SKM-1 (cell line): Measurements from ENCODE around the gene RAC2.

ENCODE experiments used
- DNase-seq: peaks from one replicate; lab custom pipeline; 2025; ENCODE audit not compliant: unreplicated experiment; lab: John Stamatoyannopoulos, UW

The RAC2 gene

GRCh38 chr22:37192204-37192603, 51.9 kb downstream of the RAC2 start:
- no peak for DNase-seq

GRCh38 chr22:37190262-37190780, 53.7 kb downstream of the RAC2 start:
- DNase-seq, result no peak

- DNase-seq, result no peak
These were observed 55.1 kb downstream of the RAC2 start for GRCh38 chr22:37188901-37189466.

DNA sequence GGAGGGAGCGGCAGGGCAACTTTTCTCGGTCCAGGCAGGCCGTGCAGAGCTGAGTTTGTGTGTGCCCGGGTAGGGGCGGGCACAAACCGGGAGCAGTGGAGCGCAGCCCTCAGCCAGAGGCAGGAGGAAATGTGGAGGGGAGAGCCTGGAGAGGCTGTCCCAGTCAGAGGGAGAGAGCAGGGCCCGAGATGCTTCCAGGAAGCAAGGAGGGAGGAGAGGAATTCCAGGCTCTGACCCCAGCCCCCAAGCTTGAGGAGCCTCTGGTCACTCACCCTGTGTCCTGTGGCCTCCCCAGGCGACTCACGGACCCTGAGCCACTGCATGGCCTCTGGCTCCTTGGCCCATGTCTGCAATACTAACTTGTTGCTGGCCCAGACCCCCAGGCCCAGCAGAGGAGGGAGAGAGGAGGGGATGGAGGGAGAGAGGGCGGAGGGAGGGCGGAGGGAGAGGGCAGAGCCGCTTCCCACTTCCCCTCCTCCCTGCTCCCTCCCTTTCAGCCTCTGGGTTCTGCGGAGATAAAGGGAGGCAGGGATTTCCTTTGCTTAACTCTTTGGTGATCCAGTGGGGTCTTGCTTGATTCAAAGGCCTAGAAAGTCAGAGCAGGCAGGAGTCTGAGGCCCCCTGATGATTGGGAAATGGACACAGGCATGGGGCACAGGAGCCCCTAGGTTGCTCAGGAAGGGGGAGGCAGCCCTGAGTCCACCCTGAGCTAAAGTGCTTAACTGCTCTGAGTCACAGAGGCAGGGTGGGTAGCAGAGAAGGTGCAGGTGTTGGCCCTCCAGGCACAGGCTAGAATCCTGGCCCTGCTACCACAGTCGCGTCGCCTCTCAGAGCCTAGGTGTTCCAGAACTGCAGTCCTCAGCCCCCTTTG, 55.9 kb downstream of the RAC2 start, which contains the start of gene C1QTNF6:
C1QTNF6 (minus strand) TSS at position 357 of the 871 bp plus-strand sequence; CDS start at position 323, 34 bp downstream.
- no peak for DNase-seq

DNA sequence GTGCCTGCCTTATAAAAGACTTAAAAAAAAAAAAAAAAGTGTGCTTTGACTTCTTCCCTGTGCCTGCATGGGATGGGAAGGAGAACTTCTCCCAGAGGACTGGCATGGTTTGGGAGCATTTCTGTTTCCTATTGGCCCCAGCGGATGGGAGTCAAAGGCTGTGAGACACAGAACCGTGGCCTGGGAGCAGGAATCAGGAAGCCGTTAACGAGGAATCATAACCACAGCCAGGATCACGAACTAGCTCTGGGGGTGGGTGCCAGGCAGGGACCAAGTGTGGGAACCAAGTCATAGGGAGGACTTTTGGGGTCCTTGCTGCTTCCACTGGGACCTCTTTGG, 56.5 kb downstream of the RAC2 start:
- DNase-seq, result no peak

GRCh38 chr22:37186997-37187522, 57.0 kb downstream of the RAC2 start:
- no peak for DNase-seq

DNA sequence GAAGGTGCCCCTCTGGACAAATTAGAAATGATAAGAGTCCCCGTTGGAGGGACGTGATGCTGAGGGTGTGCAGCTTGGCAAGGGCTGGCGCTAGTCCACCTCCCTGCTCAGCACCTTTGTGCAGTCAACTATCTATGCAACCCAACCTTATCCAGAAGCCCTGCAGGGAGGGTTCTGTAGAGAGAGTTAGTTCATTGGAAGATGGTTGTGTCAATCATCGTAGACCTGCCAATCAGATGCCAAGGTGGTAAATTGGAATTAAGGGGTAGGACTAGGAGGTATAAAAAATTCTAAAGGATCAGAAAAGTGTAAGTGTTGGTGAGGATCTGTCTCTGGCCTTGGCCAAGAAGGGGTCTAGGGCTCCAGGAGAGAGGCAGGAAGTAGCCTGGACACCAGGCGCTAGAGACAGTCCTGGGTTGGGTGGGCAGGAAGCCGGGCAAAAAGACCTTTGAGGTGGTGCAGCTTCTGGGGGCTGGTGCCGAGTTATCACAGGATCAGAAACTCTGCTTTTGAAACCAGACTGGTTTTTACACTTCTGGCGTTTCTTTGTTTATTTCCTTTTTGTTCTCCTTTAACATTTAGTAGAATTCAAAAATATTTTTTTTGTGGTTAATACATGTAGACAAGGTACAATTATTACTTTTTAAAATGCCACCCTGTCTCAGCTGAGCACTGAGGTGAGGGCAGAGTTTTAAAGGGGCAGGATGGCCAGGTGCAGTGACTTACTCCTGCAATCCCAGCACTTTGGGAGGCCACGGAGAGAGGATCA, 57.7 kb downstream of the RAC2 start:
- DNase-seq, result no peak

DNA sequence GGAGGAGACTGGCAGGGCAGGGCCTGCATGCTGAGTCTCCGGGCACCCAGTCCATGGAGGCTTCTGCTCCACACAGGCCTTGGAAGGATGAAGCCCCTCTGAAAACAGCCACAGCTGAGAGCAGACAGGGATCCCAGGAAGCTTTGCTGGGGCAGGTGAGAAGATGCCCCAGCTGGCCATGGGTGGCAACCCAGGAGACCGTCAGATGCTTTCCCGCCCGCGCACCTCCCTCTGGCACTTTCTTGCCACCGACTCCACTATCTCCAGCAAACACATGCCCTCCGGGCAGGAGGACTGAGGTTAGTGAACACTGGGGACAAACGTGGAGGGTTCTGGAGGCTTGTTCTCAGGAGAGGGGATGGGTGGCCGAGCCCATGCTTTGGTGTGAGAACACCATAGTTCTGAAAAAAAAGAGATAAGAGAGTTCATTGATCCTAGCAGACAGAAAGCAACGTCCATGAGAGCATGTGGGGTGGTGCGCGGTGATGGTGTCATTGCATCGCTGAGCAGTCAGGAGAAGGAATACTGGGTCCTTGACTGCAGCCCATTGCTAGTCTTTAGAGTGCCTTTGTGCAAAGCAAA, 58.3 kb downstream of the RAC2 start:
- no peak for DNase-seq

DNA sequence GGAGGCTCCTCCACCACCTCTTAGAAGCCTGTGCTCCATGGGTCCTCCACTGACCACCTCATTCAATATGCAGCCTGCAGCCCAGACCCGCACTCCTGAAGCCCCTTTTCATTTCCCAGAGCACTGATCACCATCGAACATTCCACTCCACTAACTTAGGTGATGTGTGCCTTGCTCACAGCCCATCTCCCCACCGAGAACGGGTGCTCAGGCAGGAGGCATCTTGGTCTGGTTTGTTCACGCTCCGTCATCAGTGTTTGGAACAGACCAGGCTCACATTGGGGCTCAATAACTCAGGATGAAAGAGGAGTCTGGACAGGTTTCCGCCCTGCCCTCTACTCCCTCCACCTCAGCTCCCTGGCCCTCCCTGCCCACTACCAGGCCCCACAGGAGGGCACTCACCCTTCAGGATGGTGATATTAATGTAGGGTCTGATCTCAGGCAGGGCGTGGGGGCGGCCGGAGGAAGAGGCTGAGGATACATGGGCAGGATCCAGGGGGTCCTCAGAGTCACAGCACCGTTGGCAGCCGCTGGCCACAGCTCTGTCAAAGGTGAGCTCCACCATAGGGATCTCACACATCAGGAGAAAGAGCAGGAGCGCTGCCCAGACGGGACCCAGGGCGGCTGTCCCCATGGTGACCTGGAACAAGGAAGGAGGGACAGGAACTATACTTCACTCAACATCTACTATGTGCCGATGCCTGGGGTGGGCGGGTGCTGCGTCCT, 59.1 kb downstream of the RAC2 start:
- DNase-seq, result no peak

- no peak for DNase-seq
These were observed 59.7 kb downstream of the RAC2 start for GRCh38 chr22:37184380-37184755.

DNA sequence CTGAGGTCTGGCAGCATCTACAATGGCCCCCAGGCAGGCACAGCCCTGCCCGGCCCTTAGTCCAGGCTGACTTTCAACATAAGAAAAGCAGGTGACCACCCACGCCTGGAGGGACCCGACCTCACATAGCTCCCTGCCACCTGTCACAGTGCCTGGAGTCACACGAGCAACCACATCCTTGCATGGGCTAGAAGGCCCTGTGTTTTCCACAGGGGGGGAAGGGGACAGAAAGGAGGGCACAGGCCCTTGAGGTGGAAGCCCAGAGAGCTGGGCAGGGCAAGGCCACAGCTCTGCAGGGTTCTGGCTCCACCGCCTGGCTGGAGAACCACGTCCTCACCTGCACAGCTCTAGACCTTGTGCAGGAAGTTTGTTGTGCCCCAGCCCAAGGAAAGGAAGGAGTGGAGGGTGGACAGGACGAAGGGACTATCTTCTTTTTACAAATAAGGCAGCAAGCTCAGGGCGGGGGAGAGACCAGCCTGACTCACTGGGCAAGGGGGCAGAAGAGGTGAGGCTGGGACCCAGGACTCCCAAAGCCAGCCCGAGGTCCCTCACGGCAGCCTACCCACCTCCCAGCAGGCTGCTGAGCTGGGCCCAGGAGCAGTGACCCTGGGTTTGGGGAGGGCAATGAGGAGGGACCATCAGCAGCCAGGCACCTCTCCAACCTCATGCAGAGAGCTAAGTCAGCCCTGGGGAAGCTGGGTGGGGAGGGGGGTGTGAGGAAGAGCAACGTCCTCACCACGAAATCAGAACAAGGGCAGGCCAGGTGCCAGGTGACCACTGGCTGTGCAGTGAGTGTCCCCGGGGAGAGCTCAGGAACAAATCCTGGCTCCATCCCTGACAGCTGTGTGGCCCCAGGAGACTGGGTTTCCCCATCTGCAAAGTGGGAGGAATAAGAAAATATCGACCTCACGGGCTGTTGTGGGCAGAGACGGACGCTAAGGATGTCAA, 60.4 kb downstream of the RAC2 start:
- no peak for DNase-seq

- no peak for DNase-seq
These were observed 61.2 kb downstream of the RAC2 start for GRCh38 chr22:37182949-37183245.

DNA sequence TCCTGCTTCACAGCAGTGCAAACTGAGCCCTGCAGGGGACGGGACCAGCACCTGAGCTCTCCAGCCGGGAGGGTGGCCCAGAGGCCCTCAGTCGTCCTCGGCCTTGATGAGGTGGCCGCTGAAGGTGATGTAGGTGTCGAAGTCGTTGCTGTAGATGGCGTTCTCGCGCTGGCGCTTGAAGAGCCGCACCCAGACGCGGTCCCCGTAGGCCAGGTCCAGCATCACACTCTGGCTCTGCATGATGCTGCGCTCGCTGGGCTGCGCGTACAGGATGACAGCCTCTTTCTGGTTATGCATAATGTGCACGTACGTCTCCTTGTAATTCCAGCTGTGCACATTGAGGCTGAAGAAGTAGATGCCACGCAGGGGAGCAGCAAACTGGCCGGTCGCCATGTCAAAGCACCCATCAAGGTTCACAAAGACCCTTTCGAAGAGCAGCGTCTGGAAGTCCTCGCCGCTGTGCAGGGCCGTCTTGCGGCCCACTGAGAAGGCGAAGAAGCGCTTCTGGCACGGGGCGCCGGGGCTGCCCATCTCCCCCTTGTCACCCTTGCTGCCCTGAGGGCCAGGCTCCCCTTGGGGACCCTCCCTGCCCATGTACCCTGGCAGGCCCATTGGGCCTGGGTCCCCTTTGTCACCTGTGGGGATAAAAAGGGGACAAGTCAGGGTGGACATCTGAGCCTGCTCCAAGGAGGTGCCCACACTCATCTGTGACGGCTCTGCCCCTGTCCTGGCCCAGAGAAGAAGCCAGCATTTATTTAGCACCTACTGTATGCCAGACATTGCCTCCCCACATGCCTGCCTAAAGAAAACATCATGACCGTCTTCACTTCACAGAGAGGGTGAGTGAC, 61.7 kb downstream of the RAC2 start:
- DNase-seq, result no peak

GRCh38 chr22:37181681-37182080, 62.4 kb downstream of the RAC2 start:
- DNase-seq, result no peak

GRCh38 chr22:37180531-37181231, 63.4 kb downstream of the RAC2 start:
- no peak for DNase-seq

GRCh38 chr22:37179622-37180420, 64.2 kb downstream of the RAC2 start:
- no peak for DNase-seq

GRCh38 chr22:37179126-37179470, 65.0 kb downstream of the RAC2 start:
- DNase-seq, result no peak
